ENCODE data around the gene THG1L.

DNA sequence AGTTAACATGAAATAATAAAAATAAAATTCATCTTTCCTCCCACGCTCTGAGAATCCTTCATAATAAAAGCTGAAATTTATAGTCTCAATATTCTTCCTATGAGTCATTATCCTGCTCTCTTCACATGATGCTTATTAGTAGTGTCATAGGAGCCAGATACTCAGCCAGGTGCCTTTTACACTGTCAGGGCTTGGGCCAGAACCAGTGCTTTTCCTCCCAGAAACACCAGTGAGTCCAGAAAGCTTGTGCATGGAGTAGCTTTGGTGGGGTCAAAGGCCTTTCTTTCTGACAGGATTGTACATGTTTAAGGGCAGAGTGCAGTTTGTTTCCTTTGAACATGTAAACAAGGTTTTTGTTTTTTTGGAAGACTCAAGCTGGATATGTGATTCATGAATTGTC, 19.1 kb downstream of the THG1L start:
- TF ChIP-seq, protein P1, sequence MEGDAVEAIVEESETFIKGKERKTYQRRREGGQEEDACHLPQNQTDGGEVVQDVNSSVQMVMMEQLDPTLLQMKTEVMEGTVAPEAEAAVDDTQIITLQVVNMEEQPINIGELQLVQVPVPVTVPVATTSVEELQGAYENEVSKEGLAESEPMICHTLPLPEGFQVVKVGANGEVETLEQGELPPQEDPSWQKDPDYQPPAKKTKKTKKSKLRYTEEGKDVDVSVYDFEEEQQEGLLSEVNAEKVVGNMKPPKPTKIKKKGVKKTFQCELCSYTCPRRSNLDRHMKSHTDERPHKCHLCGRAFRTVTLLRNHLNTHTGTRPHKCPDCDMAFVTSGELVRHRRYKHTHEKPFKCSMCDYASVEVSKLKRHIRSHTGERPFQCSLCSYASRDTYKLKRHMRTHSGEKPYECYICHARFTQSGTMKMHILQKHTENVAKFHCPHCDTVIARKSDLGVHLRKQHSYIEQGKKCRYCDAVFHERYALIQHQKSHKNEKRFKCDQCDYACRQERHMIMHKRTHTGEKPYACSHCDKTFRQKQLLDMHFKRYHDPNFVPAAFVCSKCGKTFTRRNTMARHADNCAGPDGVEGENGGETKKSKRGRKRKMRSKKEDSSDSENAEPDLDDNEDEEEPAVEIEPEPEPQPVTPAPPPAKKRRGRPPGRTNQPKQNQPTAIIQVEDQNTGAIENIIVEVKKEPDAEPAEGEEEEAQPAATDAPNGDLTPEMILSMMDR (IDR thresholded peaks at IDR 0.05) = no peak
- TF ChIP-seq POLR2AphosphoS5 (IDR thresholded peaks at IDR 0.05) = no peak
- TF ChIP-seq POLR2A (IDR thresholded peaks at IDR 0.05) = no peak
